ENCODE results near the gene LIMS2. TPM values are rescaled to one million over a fixed set of nuclear protein-coding genes. Genes with fewer than 3 reads are reported as not detected.

LIMS2 gene
- total and polyA plus RNA-seq, 8 donors: 22.4 to 122 (median 27.3) TPM

- H3K36me3 ChIP-seq: no peaks in the 10 kb centered on the region
- H3K4me3 ChIP-seq: no peak overlapping the region
- DNase-seq: peak in 1 of 4 donors; percentile 57
- H3K9me3 ChIP-seq: no peaks in the 10 kb centered on the region
- no peak for ATAC-seq
- intact Hi-C loops (cut with DNase I): no loop called here
- peak overlapping the region in 1 of 2 donors; percentile 49 for H3K27ac ChIP-seq
- peaks cover 15 to 62% of the 10 kb centered on the region in 2 donors for H3K4me1 ChIP-seq
- no peak for TF ChIP-seq CTCF (IDR thresholded peaks at IDR 0.05)
- no peaks in the 10 kb centered on the region for H3K27me3 ChIP-seq
Measured at GRCh38 chr2:127632592-127633489, 42.5 kb downstream of the LIMS2 start.

- no peak for TF ChIP-seq CTCF (IDR thresholded peaks at IDR 0.05)
- DNase-seq: peak in 1 of 4 donors; percentile 71
- intact Hi-C loops (cut with DNase I): no loop called here
- H3K27me3 ChIP-seq: no peaks in the 10 kb centered on the region
- H3K4me3 ChIP-seq: no peak overlapping the region
- no peak for ATAC-seq
- no peaks in the 10 kb centered on the region for H3K9me3 ChIP-seq
- no peaks in the 10 kb centered on the region for H3K36me3 ChIP-seq
- no peak overlapping the region for H3K27ac ChIP-seq
- peaks cover 7 to 54% of the 10 kb centered on the region in 2 donors for H3K4me1 ChIP-seq
Measured at GRCh38 chr2:127631997-127632581, 43.2 kb downstream of the LIMS2 start.

- peaks cover 4 to 49% of the 10 kb centered on the region in 2 donors for H3K4me1 ChIP-seq
Measured at GRCh38 chr2:127631541-127631996, 43.8 kb downstream of the LIMS2 start.

GRCh38 chr2:127630864-127631540, 44.3 kb downstream of the LIMS2 start:
- peak in 1 of 4 donors; percentile 74 for DNase-seq
- intact Hi-C loops (cut with DNase I): no loop called here
- Histone ChIP-seq H3K27ac (no peak overlapping the region), H3K4me1 (peaks cover 4 to 44% of the 10 kb centered on the region in 2 donors), H3K4me3 (no peak overlapping the region), H3K9me3 (no peaks in the 10 kb centered on the region), H3K36me3 (no peaks in the 10 kb centered on the region), H3K27me3 (no peaks in the 10 kb centered on the region)
- TF ChIP-seq CTCF (IDR thresholded peaks at IDR 0.05): no peak
- ATAC-seq: no peak

More at GRCh38 chr2:127631541-127631996, 43.8 kb downstream of the LIMS2 start:
- DNase-seq: peak in 1 of 4 donors; percentile 76
- Histone ChIP-seq H3K27me3 (no peaks in the 10 kb centered on the region), H3K9me3 (no peaks in the 10 kb centered on the region), H3K27ac (no peak overlapping the region), H3K36me3 (no peaks in the 10 kb centered on the region), H3K4me3 (no peak overlapping the region)
- no peak for ATAC-seq
- TF ChIP-seq CTCF (IDR thresholded peaks at IDR 0.05): no peak
- intact Hi-C loops (cut with DNase I): no loop called here

Measured in left lung (tissue), 10 donors.